Measurements from ENCODE around the gene VPS37D. TPM values are rescaled to one million over a fixed set of nuclear protein-coding genes. Genes with fewer than 3 reads are reported as not detected.

VPS37D gene
- polyA plus RNA-seq, 3 donors = not detected

- H3K4me1 ChIP-seq (ENCODE audit: control insufficient read depth in 1 of 2, insufficient read depth in 2 of 2, low read length in 2 of 2) = peaks cover 19 to 30% of the 10 kb centered on the region in 2 donors
- peak overlapping the region in 6 of 7 donors; percentile 53 to 94 (median 88) for H3K27ac Mint-ChIP-seq
- H3K4me3 Mint-ChIP-seq = peak overlapping the region; percentile 97 to 98
- DNase-seq = no peak
- peak overlapping the region; percentile 90 for H3K9ac ChIP-seq (ENCODE audit: insufficient read depth, low read length, poor library complexity, severe bottlenecking)
- H3K79me2 ChIP-seq (ENCODE audit: insufficient read depth, low read length) = peaks cover 50% of the 10 kb centered on the region
- H3K27ac ChIP-seq (ENCODE audit: low read depth in 1 of 2, low read length in 2 of 2) = peak overlapping the region in 1 of 2 donors; percentile 93
- H3K9me3 ChIP-seq (replicated peaks in 1 of 2; ENCODE audit: control insufficient read depth in 1 of 2, insufficient read depth in 1 of 2, low read length in 2 of 2) = no peaks in the 10 kb centered on the region
- WGBS (ENCODE audit: insufficient coverage) = under 1% methylated on average over 32 of the region's 33 CpGs
- no peaks in the 10 kb centered on the region for H3K27me3 ChIP-seq (ENCODE audit: control insufficient read depth in 2 of 2, insufficient read depth in 2 of 2, low read length in 2 of 2)
- H3K36me3 Mint-ChIP-seq = peaks cover 35 to 44% of the 10 kb centered on the region in 2 donors
- peak overlapping the region; percentile 95 for H3K4me2 ChIP-seq (replicated peaks; ENCODE audit: extremely low read depth, low read length, poor library complexity, severe bottlenecking)
- H3K4me3 ChIP-seq (replicated peaks in 1 of 3; ENCODE audit: low read depth in 2 of 3, low read length in 3 of 3) = peak overlapping the region; percentile 74 to 97 (median 96)
- peaks cover 19% of the 10 kb centered on the region for H4K20me1 ChIP-seq (ENCODE audit: insufficient read depth, low read length)
- peaks cover 0 to 4% (median 0%) of the 10 kb centered on the region in 7 donors for H3K9me3 Mint-ChIP-seq
- TF ChIP-seq, protein P1, sequence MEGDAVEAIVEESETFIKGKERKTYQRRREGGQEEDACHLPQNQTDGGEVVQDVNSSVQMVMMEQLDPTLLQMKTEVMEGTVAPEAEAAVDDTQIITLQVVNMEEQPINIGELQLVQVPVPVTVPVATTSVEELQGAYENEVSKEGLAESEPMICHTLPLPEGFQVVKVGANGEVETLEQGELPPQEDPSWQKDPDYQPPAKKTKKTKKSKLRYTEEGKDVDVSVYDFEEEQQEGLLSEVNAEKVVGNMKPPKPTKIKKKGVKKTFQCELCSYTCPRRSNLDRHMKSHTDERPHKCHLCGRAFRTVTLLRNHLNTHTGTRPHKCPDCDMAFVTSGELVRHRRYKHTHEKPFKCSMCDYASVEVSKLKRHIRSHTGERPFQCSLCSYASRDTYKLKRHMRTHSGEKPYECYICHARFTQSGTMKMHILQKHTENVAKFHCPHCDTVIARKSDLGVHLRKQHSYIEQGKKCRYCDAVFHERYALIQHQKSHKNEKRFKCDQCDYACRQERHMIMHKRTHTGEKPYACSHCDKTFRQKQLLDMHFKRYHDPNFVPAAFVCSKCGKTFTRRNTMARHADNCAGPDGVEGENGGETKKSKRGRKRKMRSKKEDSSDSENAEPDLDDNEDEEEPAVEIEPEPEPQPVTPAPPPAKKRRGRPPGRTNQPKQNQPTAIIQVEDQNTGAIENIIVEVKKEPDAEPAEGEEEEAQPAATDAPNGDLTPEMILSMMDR (IDR thresholded peaks at IDR 0.05) = no peak
- intact Hi-C loops (cut with micrococcal nuclease) = loop anchor here (5.0 to 10.0 kb wide), 2 partner anchors 55 to 758 kb away; partner anchors contain the start of genes ABHD11 (in 2 of the 2) and POM121 (in 1 of the 2)
- H3K36me3 ChIP-seq (replicated peaks in 1 of 2; ENCODE audit: control insufficient read depth in 1 of 2, insufficient read depth in 2 of 2, low read length in 2 of 2) = peaks cover 16 to 38% of the 10 kb centered on the region in 2 donors
- peaks cover 0 to 2% (median 1%) of the 10 kb centered on the region in 3 donors for H3K27me3 Mint-ChIP-seq (ENCODE audit: low read depth in 3 of 3)
- peak overlapping the region; percentile 95 for H2AFZ ChIP-seq (ENCODE audit: insufficient read depth, low read depth, low read length, poor library complexity, severe bottlenecking)
- H3K4me1 Mint-ChIP-seq = peaks cover 22% of the 10 kb centered on the region
Measured at GRCh38 chr7:73682745-73683055, 15.1 kb downstream of the VPS37D start.

DNA sequence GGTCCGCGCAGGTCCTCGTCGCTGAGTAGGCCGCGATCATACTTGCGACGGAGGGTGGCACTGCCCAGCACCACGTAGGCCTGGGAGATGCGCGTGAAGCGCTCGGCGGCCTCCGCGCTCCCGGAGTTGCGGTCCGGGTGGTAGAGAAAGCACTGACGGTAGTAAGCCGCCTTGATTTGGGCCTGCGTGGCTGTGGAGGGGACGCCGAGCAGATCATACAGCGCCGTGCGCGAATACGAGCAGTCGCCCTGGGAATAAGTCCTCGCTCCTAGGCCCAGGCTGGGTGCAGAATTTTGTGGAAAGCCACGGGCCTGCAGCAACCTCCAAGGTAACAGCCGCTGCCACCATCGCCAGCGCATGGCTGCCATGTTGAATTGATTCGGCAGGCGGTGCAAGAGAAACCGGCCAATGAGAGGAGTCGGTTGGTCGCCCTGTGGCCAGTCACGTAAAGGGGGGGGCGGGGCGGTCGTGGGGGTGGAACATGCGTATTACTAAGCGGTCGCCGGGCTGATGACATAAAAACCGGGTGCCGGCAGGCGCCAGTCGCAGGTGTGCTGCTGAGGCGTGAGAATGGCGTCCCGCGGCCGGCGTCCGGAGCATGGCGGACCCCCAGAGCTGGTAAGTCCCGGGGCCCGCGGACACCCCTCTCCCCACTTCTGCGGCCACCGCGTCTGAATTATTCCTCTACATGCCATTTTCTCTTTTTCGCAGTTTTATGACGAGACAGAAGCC is 15.6 kb downstream of the VPS37D start, which contains the start of the genes BUD23 and DNAJC30:
BUD23 (plus strand) TSS at position 542 of the 732 bp plus-strand sequence; CDS start at position 571, 29 bp downstream.
DNAJC30 (minus strand) TSS at position 398 of the 732 bp plus-strand sequence; CDS start at position 368, 30 bp downstream.
- Mint-ChIP-seq H3K4me1 (peaks cover 22% of the 10 kb centered on the region), H3K4me3 (peak within 1 kb of the TSS; percentile 97 to 98), H3K9me3 (peaks cover 0 to 2% (median 0%) of the 10 kb centered on the region in 7 donors), H3K27ac (peak within 1 kb of the TSS; percentile 89 to 98 (median 93)), H3K36me3 (peaks cover 33 to 44% of the 10 kb centered on the region in 2 donors), H3K27me3 (ENCODE audit: low read depth in 3 of 3) (peaks cover 0 to 1% (median 0%) of the 10 kb centered on the region in 3 donors)
- WGBS (ENCODE audit: insufficient coverage) = 0% methylated on average over 66 of the region's 68 CpGs
- Histone ChIP-seq H2AFZ (ENCODE audit: insufficient read depth, low read depth, low read length, poor library complexity, severe bottlenecking) (peak within 1 kb of the TSS; percentile 95), H3K79me2 (ENCODE audit: insufficient read depth, low read length) (peaks cover 50% of the 10 kb centered on the region), H3K27me3 (ENCODE audit: control insufficient read depth in 2 of 2, insufficient read depth in 2 of 2, low read length in 2 of 2) (no peaks in the 10 kb centered on the region), H3K4me3 (replicated peaks in 1 of 3; ENCODE audit: low read depth in 2 of 3, low read length in 3 of 3) (peak within 1 kb of the TSS; percentile 74 to 97 (median 96)), H3K4me1 (ENCODE audit: control insufficient read depth in 1 of 2, insufficient read depth in 2 of 2, low read length in 2 of 2) (peaks cover 19 to 30% of the 10 kb centered on the region in 2 donors), H3K27ac (ENCODE audit: low read depth in 1 of 2, low read length in 2 of 2) (peak within 1 kb of the TSS; percentile 23 to 93), H3K9me3 (replicated peaks in 1 of 2; ENCODE audit: control insufficient read depth in 1 of 2, insufficient read depth in 1 of 2, low read length in 2 of 2) (no peaks in the 10 kb centered on the region), H3K36me3 (replicated peaks in 1 of 2; ENCODE audit: control insufficient read depth in 1 of 2, insufficient read depth in 2 of 2, low read length in 2 of 2) (peaks cover 13 to 39% of the 10 kb centered on the region in 2 donors), H3K9ac (ENCODE audit: insufficient read depth, low read length, poor library complexity, severe bottlenecking) (peak within 1 kb of the TSS; percentile 90), H3K4me2 (replicated peaks; ENCODE audit: extremely low read depth, low read length, poor library complexity, severe bottlenecking) (peak within 1 kb of the TSS; percentile 95), H4K20me1 (ENCODE audit: insufficient read depth, low read length) (peaks cover 19% of the 10 kb centered on the region)
- TF ChIP-seq, protein P1 (IDR thresholded peaks at IDR 0.05) = no peak
- intact Hi-C loops (cut with micrococcal nuclease) = loop anchor here (5.0 to 10.0 kb wide), 2 partner anchors 54 to 758 kb away; partner anchors contain the start of genes ABHD11 (in 2 of the 2) and POM121 (in 1 of the 2)
- DNase-seq = peak; percentile 91 to 96 (median 93)

Measured in CD14-positive monocyte (primary cell).